Tibial nerve (tissue), 4 donors: ENCODE results near the gene WTAP. TPM values are rescaled to one million over a fixed set of nuclear protein-coding genes. Genes with fewer than 3 reads are reported as not detected.

ENCODE experiments used
- DNase-seq, 2 donors: peaks; one replicate each; pipeline ENCODE4 v3.0.0-alpha.2; 2019; ENCODE audit warnings: low spot score in 2 of 2
- H3K27ac ChIP-seq, 4 donors: fragments of 200-600 bp; sonication (generic) in 3 of 4; one replicate each; pipeline ENCODE4 v1.5.1; 2017 to 2019; ENCODE audit warnings: mild to moderate bottlenecking in 1 of 4
- H3K27me3 ChIP-seq, 2 donors: fragments of 200-600 bp; sonication (generic) in 1 of 2; one replicate each; pipeline versions ENCODE4 v1.5.1 to v1.6.0; 2017 to 2019
- H3K36me3 ChIP-seq, 3 donors: fragments of 200-600 bp; sonication (generic); one replicate each; pipeline ENCODE4 v1.5.1; 2018 to 2019
- H3K4me1 ChIP-seq, 4 donors: fragments of 200-600 bp; sonication (generic) in 3 of 4; one replicate each; pipeline ENCODE4 v1.5.1; 2017 to 2019
- H3K4me3 ChIP-seq, 4 donors: fragments of 200-600 bp; sonication (generic) in 3 of 4; one replicate each; pipeline ENCODE4 v1.5.1; 2017 to 2019; ENCODE audit warnings: mild to moderate bottlenecking in 1 of 4, moderate library complexity in 1 of 4
- H3K9me3 ChIP-seq, 4 donors: fragments of 200-600 bp; sonication (generic) in 3 of 4; one replicate each; pipeline ENCODE4 v1.5.1; 2017 to 2019
- EP300 ChIP-seq, 2 donors: sonication (generic); formaldehyde crosslinking; IDR thresholded peaks; one replicate each; pipeline ENCODE4 v1.6.1; 2017; ENCODE audit warnings: antibody characterized with exemption in 2 of 2, mild to moderate bottlenecking in 1 of 2
- POLR2A ChIP-seq, 2 donors: fragments of 450-650 bp; IDR thresholded peaks; one replicate each; pipeline ENCODE4 v1.6.1; 2017; ENCODE audit warnings: antibody characterized with exemption in 2 of 2, mild to moderate bottlenecking in 2 of 2, moderate library complexity in 2 of 2
- WGBS, 2 donors: methylation state at CpG; one replicate each; pipeline ENCODE4 v1.1.5; 2018; 5-methylcytosine and 5-hydroxymethylcytosine counted together
- small RNA-seq: library from RNA; depleted of rRNA; stranded (forward); fragments of <200 nt; gene quantifications from one replicate; pipeline ENCODE3, GENCODE V24; 2016
- total RNA-seq, 4 donors: library from RNA; depleted of rRNA; stranded (reverse); fragments of >200 nt; gene quantifications; one replicate each; pipeline ENCODE4 v1.1.0, GENCODE V29; 2016
- TF ChIP-seq, protein P1 (sequence below), 5 experiments: fragments of 200-600 bp in 3 of 5; fragments of 450-650 bp in 2 of 5; sonication (generic) in 3 of 5; IDR thresholded peaks; one replicate each; pipeline ENCODE4 v1.5.1; 2016 to 2019; ENCODE audit warnings: antibody characterized with exemption in 5 of 5, mild to moderate bottlenecking in 3 of 5, moderate library complexity in 2 of 5

WTAP gene
- total RNA-seq, 4 donors from 2014 or later = 69.3 to 81.4 (median 78.0) TPM

GRCh38 chr6:159804504-159804903, 77.2 kb downstream of the WTAP start:
- no peak overlapping the region for H3K27ac ChIP-seq
- no peaks in the 10 kb centered on the region for H3K4me1 ChIP-seq
- H3K27me3 ChIP-seq = no peaks in the 10 kb centered on the region
- DNase-seq = no peak
- H3K36me3 ChIP-seq = peaks cover 0 to 19% (median 5%) of the 10 kb centered on the region in 3 donors
- TF ChIP-seq EP300 (IDR thresholded peaks at IDR 0.05) (no peak), POLR2A (IDR thresholded peaks at IDR 0.05) (no peak)
- TF ChIP-seq, protein P1, sequence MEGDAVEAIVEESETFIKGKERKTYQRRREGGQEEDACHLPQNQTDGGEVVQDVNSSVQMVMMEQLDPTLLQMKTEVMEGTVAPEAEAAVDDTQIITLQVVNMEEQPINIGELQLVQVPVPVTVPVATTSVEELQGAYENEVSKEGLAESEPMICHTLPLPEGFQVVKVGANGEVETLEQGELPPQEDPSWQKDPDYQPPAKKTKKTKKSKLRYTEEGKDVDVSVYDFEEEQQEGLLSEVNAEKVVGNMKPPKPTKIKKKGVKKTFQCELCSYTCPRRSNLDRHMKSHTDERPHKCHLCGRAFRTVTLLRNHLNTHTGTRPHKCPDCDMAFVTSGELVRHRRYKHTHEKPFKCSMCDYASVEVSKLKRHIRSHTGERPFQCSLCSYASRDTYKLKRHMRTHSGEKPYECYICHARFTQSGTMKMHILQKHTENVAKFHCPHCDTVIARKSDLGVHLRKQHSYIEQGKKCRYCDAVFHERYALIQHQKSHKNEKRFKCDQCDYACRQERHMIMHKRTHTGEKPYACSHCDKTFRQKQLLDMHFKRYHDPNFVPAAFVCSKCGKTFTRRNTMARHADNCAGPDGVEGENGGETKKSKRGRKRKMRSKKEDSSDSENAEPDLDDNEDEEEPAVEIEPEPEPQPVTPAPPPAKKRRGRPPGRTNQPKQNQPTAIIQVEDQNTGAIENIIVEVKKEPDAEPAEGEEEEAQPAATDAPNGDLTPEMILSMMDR (IDR thresholded peaks at IDR 0.05) = no peak
- H3K9me3 ChIP-seq = no peaks in the 10 kb centered on the region
- WGBS, 2 donors = 89% methylated on average over 10 of the region's 10 CpGs
- H3K4me3 ChIP-seq = no peak overlapping the region

- no peaks in the 10 kb centered on the region for H3K4me1 ChIP-seq
- no peaks in the 10 kb centered on the region for H3K27me3 ChIP-seq
- DNase-seq = no peak
- no peaks in the 10 kb centered on the region for H3K9me3 ChIP-seq
- H3K36me3 ChIP-seq = peaks cover 0 to 9% (median 0%) of the 10 kb centered on the region in 3 donors
- no peak overlapping the region for H3K27ac ChIP-seq
- no peak overlapping the region for H3K4me3 ChIP-seq
- TF ChIP-seq EP300 (IDR thresholded peaks at IDR 0.05) (no peak), POLR2A (IDR thresholded peaks at IDR 0.05) (no peak)
- TF ChIP-seq, protein P1 (IDR thresholded peaks at IDR 0.05) = no peak
- 93 to 95% methylated on average over 6 of the region's 6 CpGs for WGBS, 2 donors
These were observed 78.2 kb downstream of the WTAP start for GRCh38 chr6:159805440-159806020.

Small RNA genes within 50 kb of the gene (small RNA-seq; reads per million reads assigned to genes)
- not detected for gene RNU4ATAC18P
- 31.1 reads per million, percentile 93 among the genes with 10 or more reads in this experiment for gene SNORA20
- gene SNORA29 = not detected

Other genes with a start within 250 kb of the WTAP start
- 100 to 1,000 TPM in 3 of 4 donors, 10 to 100 TPM in 1; 95.6 to 457 (median 287) TPM for gene SOD2, start 34.3 kb upstream of the WTAP start, total RNA-seq
- 10 to 100 TPM in 3 of 4 donors, 1 to 10 TPM in 1; 8.1 to 20.6 (median 17.1) TPM for gene ACAT2, start 34.5 kb downstream of the WTAP start, total RNA-seq
- 100 to 1,000 TPM in 2 of 4 donors, 10 to 100 TPM in 2; 81.0 to 106 (median 102) TPM for gene TCP1, start 62.1 kb downstream of the WTAP start, total RNA-seq
- 10 to 100 TPM; 38.0 to 85.2 (median 74.1) TPM for gene MRPL18, start 63.0 kb downstream of the WTAP start, total RNA-seq
- gene PNLDC1, start 72.8 kb downstream of the WTAP start, total RNA-seq = 1 to 10 TPM in 1 of 4 donors, not detected in 3; 1.1 TPM
- gene MAS1, start 163.5 kb downstream of the WTAP start, total RNA-seq = not detected
- gene IGF2R, start 241.6 kb downstream of the WTAP start, total RNA-seq = 10 to 100 TPM; 60.1 to 81.3 (median 68.5) TPM